GM15510 (cell line): ENCODE measurements around the gene KLK6.

Experiments
- POLR2A ChIP-seq: IDR thresholded peaks from 3 replicates; pipeline ENCODE4 v1.6.1; 2011; ENCODE audit warnings: borderline replicate concordance; ENCODE audit not compliant: insufficient read length; ENCODE audit errors: extremely low read depth

The KLK6 gene

GRCh38 chr19:50943074-50943828, 26.1 kb downstream of the KLK6 start:
- no peak for TF ChIP-seq POLR2A

GRCh38 chr19:50939596-50939995, 29.8 kb downstream of the KLK6 start:
- no peak for TF ChIP-seq POLR2A

- no peak for TF ChIP-seq POLR2A
These were observed 35.8 kb downstream of the KLK6 start for GRCh38 chr19:50933640-50934039.

- no peak for TF ChIP-seq POLR2A
These were observed 36.7 kb downstream of the KLK6 start for GRCh38 chr19:50932690-50933083.

GRCh38 chr19:50932018-50932689, 37.2 kb downstream of the KLK6 start:
- TF ChIP-seq POLR2A, result no peak

GRCh38 chr19:50931023-50931422, 38.4 kb downstream of the KLK6 start:
- no peak for TF ChIP-seq POLR2A

- no peak for TF ChIP-seq POLR2A
These were observed 40.6 kb downstream of the KLK6 start for GRCh38 chr19:50928831-50929230.

- TF ChIP-seq POLR2A, result no peak
These were observed 43.2 kb downstream of the KLK6 start for GRCh38 chr19:50926144-50926543.

GRCh38 chr19:50925734-50926133, 43.7 kb downstream of the KLK6 start:
- no peak for TF ChIP-seq POLR2A

GRCh38 chr19:50924586-50924985, 44.8 kb downstream of the KLK6 start:
- TF ChIP-seq POLR2A, result no peak

GRCh38 chr19:50922317-50922853, 47.0 kb downstream of the KLK6 start:
- no peak for TF ChIP-seq POLR2A

GRCh38 chr19:50921426-50922316, 47.7 kb downstream of the KLK6 start:
- no peak for TF ChIP-seq POLR2A

- no peak for TF ChIP-seq POLR2A
These were observed 53.3 kb downstream of the KLK6 start for GRCh38 chr19:50916069-50916468.

GRCh38 chr19:50912727-50913716, 56.4 kb downstream of the KLK6 start:
- no peak for TF ChIP-seq POLR2A

GRCh38 chr19:50912102-50912599, 57.2 kb downstream of the KLK6 start:
- TF ChIP-seq POLR2A, result no peak
